ENCODE measurements around the gene TRIM3. TPM values are rescaled to one million over a fixed set of nuclear protein-coding genes. Genes with fewer than 3 reads are reported as not detected.

Gene TRIM3
- total RNA-seq, 6 donors from 2014 or later: 21.4 to 63.9 (median 28.7) TPM

DNA sequence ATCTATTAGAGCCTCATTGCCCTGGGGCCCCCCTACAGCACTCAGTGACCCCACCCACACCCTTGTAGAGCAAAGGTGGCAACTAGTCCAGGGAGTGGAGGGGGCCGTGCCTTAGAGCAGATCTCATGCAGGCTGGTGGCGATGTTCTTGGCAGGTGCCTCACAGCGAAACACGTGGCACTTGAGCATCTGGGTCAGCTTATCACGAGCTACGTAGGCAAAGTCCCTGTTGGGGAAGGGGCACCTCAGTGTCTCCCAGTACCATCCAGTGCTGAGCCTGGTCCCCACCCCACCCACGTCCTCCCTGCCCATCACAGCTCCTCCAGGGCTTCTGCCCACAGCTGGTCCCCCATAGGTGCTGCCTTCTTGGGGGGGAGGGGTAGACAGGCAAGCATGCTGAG lies 72.3 kb downstream of the TRIM3 start:
- no peak for ATAC-seq (ENCODE audit: low FRiP score in 2 of 2)
- Histone ChIP-seq H3K27me3 (no peaks in the 10 kb centered on the region), H3K4me1 (peaks cover 0 to 6% (median 1%) of the 10 kb centered on the region in 4 donors), H3K4me3 (no peak overlapping the region), H3K27ac (peak overlapping the region in 1 of 4 donors; percentile 58), H3K36me3 (peaks cover 0 to 38% (median 9%) of the 10 kb centered on the region in 4 donors), H3K9me3 (no peaks in the 10 kb centered on the region)
- no peak for DNase-seq
- TF ChIP-seq, protein P1, sequence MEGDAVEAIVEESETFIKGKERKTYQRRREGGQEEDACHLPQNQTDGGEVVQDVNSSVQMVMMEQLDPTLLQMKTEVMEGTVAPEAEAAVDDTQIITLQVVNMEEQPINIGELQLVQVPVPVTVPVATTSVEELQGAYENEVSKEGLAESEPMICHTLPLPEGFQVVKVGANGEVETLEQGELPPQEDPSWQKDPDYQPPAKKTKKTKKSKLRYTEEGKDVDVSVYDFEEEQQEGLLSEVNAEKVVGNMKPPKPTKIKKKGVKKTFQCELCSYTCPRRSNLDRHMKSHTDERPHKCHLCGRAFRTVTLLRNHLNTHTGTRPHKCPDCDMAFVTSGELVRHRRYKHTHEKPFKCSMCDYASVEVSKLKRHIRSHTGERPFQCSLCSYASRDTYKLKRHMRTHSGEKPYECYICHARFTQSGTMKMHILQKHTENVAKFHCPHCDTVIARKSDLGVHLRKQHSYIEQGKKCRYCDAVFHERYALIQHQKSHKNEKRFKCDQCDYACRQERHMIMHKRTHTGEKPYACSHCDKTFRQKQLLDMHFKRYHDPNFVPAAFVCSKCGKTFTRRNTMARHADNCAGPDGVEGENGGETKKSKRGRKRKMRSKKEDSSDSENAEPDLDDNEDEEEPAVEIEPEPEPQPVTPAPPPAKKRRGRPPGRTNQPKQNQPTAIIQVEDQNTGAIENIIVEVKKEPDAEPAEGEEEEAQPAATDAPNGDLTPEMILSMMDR (IDR thresholded peaks at IDR 0.05): no peak
- TF ChIP-seq POLR2A (IDR thresholded peaks at IDR 0.05): no peak
- TF ChIP-seq POLR2AphosphoS5 (IDR thresholded peaks at IDR 0.05): no peak
- TF ChIP-seq EP300 (IDR thresholded peaks at IDR 0.05): no peak
- WGBS, 2 donors: 100% methylated on average over 6 of the region's 7 CpGs; no CpG with 5 or more reads in 1 of the 2 donors

DNA sequence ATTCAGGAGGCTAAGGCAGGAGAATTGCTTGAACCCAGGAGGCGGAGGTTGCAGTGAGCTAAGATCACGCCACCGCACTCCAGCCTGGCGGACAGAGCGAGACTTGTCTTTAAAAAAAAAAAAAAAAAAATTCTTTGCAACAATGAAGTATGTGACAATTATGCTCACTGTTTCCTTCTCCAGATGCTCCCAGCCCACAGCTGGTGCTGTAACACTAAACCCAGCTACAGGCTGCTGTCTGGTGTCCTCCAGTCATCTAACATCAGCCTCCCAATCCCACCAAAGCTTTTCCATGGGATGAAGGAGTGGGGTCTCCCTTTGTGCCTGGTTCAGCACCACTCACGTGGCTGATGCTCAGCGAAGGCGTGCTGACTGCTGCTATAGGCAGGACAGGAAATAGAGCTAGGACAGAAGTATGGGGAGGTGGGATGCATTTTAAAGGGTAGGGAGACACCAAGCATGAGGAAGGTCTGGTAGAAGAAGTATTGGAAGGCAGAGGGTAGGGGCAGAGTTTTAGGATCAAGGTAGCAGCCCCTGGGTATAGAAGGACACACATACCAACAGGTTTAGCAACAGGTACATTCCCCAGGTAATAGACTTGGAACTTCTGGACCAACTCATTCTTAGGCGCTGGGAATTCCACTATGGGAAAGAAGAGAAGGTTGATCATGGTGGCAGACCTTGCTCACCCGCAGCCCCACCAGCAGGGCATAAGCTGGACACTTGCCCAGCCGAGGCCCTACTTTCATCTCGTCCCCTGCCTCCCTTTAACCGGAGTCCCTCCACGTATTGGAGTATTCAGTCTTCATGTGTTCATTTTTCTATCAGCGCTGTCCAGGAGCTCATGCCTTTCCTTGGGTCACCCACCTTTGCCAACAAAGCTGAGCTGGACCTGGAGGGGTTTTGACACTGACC lies 73.1 kb downstream of the TRIM3 start:
- Histone ChIP-seq H3K4me1 (peaks cover 0 to 6% (median 1%) of the 10 kb centered on the region in 4 donors), H3K9me3 (no peaks in the 10 kb centered on the region), H3K4me3 (no peak overlapping the region), H3K27ac (no peak overlapping the region), H3K36me3 (peaks cover 0 to 38% (median 9%) of the 10 kb centered on the region in 4 donors), H3K27me3 (no peaks in the 10 kb centered on the region)
- TF ChIP-seq, protein P1 (IDR thresholded peaks at IDR 0.05): no peak
- TF ChIP-seq POLR2A (IDR thresholded peaks at IDR 0.05) (no peak), EP300 (IDR thresholded peaks at IDR 0.05) (no peak), POLR2AphosphoS5 (IDR thresholded peaks at IDR 0.05) (no peak)
- ATAC-seq (ENCODE audit: low FRiP score in 2 of 2) (no peak), DNase-seq (no peak)
- WGBS, 2 donors: 97 to 98% methylated on average over 15 of the region's 15 CpGs

Other genes starting within 250 kb of the TRIM3 start
- gene FHIP1B, start 239.3 kb downstream of the TRIM3 start, total RNA-seq: 100 to 1,000 TPM in 1 of 6 donors, 10 to 100 TPM in 5; 37.4 to 163 (median 39.6) TPM
- 1 to 10 TPM in 4 of 6 donors, under 1 TPM in 2; 0.23 to 9.3 (median 1.8) TPM for gene CNGA4, start 234.9 kb downstream of the TRIM3 start, total RNA-seq
- gene CCKBR, start 214.1 kb downstream of the TRIM3 start, total RNA-seq: not detected
- gene CAVIN3, start 153.4 kb downstream of the TRIM3 start, total RNA-seq: 100 to 1,000 TPM in 2 of 6 donors, 10 to 100 TPM in 4; 45.1 to 173 (median 65.8) TPM
- gene SMPD1, start 83.5 kb downstream of the TRIM3 start, total RNA-seq: 10 to 100 TPM; 25.3 to 62.9 (median 53.9) TPM
- 10 to 100 TPM; 30.4 to 66.8 (median 40.0) TPM for gene APBB1, start 54.8 kb downstream of the TRIM3 start, total RNA-seq
- gene HPX, start 33.0 kb downstream of the TRIM3 start, total RNA-seq: 1 to 10 TPM in 5 of 6 donors, under 1 TPM in 1; 0.67 to 3.6 (median 2.6) TPM
- gene ARFIP2, start 7.4 kb upstream of the TRIM3 start, total RNA-seq: 10 to 100 TPM; 41.7 to 80.7 (median 54.6) TPM
- 10 to 100 TPM; 21.0 to 53.0 (median 42.6) TPM for gene TIMM10B, start 7.6 kb upstream of the TRIM3 start, total RNA-seq
- gene DNHD1, start 23.3 kb upstream of the TRIM3 start, total RNA-seq: 10 to 100 TPM; 10.5 to 79.6 (median 21.6) TPM
- 10 to 100 TPM; 13.4 to 25.2 (median 22.1) TPM for gene RRP8, start 129.7 kb upstream of the TRIM3 start, total RNA-seq
- 100 to 1,000 TPM; 130 to 191 (median 146) TPM for gene ILK, start 129.8 kb upstream of the TRIM3 start, total RNA-seq
- gene TAF10, start 138.3 kb upstream of the TRIM3 start, total RNA-seq: 100 to 1,000 TPM in 3 of 6 donors, 10 to 100 TPM in 3; 60.8 to 153 (median 96.5) TPM
- gene TPP1, start 145.5 kb upstream of the TRIM3 start, total RNA-seq: 100 to 1,000 TPM in 4 of 6 donors, 10 to 100 TPM in 2; 71.6 to 240 (median 145) TPM
- gene DCHS1, start 181.9 kb upstream of the TRIM3 start, total RNA-seq: 10 to 100 TPM in 4 of 6 donors, 1 to 10 TPM in 2; 9.2 to 32.2 (median 12.8) TPM
- gene MRPL17, start 209.4 kb upstream of the TRIM3 start, total RNA-seq: 10 to 100 TPM; 12.6 to 49.2 (median 22.8) TPM